Measurements from ENCODE around the gene SH3PXD2A.

- no peak for TF ChIP-seq CTCF (IDR thresholded peaks at IDR 0.05; ENCODE audit: insufficient read depth, low read depth, low read length)
- TF ChIP-seq EZH2 (IDR thresholded peaks at IDR 0.05; ENCODE audit: insufficient read depth, low read length), result no peak
These were observed 39.1 kb upstream of the SH3PXD2A start for GRCh38 chr10:103894441-103894864.
